ENCODE measurements around the gene EML4.

The EML4 gene

DNA sequence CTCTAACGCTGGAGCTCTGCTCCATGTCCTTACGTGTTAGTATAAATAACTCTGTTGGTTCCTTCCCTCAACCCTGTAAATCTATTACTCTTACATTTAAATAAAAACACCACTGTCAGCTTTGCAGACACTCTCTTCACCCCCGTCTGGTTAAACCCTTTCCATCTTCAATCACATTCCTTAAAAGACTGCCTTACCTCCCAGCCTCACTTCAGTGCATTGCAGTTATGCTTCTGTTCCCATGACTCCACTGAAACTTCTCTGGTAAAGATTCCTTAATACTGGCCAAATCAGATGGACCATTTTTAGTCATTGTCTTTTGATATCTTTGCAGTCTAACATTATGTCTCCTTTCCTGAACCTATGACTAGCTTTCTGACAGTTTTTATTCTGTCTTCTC lies 61.7 kb downstream of the EML4 start:
- H3K27ac ChIP-seq: no peak overlapping the region
- TF ChIP-seq, protein P1, sequence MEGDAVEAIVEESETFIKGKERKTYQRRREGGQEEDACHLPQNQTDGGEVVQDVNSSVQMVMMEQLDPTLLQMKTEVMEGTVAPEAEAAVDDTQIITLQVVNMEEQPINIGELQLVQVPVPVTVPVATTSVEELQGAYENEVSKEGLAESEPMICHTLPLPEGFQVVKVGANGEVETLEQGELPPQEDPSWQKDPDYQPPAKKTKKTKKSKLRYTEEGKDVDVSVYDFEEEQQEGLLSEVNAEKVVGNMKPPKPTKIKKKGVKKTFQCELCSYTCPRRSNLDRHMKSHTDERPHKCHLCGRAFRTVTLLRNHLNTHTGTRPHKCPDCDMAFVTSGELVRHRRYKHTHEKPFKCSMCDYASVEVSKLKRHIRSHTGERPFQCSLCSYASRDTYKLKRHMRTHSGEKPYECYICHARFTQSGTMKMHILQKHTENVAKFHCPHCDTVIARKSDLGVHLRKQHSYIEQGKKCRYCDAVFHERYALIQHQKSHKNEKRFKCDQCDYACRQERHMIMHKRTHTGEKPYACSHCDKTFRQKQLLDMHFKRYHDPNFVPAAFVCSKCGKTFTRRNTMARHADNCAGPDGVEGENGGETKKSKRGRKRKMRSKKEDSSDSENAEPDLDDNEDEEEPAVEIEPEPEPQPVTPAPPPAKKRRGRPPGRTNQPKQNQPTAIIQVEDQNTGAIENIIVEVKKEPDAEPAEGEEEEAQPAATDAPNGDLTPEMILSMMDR (conservative IDR thresholded peaks at IDR 0.05): no peak
- no peak for TF ChIP-seq ZFX (IDR thresholded peaks at IDR 0.05)

DNA sequence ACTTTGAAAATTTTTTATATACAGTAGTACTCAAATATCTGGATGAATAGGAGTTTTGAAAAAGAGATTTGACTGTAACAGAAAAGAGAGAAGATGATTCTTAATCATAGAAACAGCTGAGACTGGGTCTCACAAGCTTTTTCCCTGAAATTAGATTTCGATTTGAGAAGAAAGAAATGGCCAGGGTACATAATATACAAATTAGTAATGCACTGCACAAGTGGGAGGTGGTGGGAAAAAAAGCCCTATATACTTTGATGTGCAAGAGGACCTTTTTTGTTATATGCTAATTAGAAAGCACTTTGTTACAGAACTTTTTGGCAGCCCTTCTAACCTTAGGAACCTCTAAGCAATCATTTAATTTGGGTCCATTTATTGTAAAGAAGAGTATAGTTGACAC lies 62.9 kb downstream of the EML4 start:
- no peak for TF ChIP-seq ZFX (IDR thresholded peaks at IDR 0.05)
- TF ChIP-seq, protein P1 (conservative IDR thresholded peaks at IDR 0.05): no peak
- H3K27ac ChIP-seq: no peak overlapping the region

DNA sequence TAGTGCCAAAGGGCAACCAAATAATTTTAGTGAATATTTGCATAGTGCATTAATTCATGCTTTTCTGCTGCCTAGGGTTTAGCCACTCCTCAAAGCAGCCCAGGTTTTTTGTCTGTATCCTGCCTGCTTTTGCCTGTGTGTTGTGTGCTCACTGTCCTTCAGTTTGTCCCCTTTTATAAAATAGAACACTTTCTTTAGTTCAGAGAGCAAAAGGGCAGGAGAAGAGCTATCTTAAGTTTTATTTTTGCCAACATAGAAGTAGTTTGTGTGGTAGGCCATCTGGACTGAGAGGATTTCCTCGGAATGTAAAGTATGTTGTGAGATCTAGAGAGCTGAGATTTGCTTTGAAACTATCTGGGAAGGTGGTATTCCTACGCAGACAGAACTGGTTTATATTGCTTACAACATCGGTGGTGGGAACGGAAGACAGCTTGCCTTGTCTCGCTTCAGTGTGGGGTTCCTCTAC lies 64.9 kb downstream of the EML4 start:
- TF ChIP-seq ZFX (IDR thresholded peaks at IDR 0.05): no peak
- TF ChIP-seq, protein P1 (conservative IDR thresholded peaks at IDR 0.05): no peak
- H3K27ac ChIP-seq: no peak overlapping the region

DNA sequence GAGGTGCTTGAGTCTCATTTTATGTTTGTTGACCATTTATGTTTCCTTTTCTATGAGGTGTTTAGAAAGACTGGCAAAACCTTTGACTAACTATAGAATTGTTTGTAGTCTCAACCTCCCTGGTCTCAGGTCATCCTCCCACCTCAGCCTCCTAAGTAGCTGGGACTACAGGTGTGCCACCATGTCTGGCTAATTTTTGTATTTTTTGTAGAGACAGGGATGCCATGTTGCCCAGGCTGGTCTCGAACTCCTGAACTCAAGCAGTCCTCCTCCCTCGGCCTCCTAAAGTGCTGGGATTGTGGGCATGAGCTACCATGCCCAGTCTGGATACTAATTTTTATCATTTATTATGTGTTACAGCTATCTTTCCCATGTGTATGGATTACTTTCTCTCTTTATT lies 67.8 kb downstream of the EML4 start:
- no peak overlapping the region for H3K27ac ChIP-seq
- TF ChIP-seq, protein P1 (conservative IDR thresholded peaks at IDR 0.05): no peak
- no peak for TF ChIP-seq ZFX (IDR thresholded peaks at IDR 0.05)

DNA sequence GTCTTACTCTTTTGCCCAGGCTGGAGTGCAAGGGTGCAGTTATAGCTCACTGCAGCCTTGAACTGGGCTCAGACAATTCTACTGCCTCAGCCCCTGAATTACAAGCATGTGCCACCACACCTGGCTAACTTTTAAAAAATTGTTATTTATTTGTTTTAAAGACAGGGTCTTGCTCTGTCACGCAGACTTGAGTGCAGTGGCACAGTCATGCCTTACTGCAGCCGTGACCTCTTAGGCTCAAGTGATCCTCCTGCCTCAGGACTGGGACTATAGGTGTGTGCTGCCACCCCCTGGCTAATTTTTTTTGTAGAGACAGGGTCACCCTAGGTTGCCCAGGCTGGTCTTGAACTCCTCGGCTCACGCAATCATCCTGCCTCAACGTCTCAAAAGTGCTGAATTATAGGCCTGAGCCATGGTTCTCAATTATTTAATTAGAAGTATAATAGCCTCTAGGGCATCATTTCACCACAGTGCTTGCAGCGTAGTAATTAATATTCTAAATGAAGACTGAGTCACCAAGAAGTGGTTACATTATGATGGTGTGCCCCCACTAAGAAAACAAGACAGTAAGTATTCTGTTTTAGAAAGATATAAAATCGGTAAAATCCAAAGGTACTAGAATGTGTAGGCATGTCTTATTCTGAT lies 69.6 kb downstream of the EML4 start:
- no peak for TF ChIP-seq ZFX (IDR thresholded peaks at IDR 0.05)
- TF ChIP-seq, protein P1 (conservative IDR thresholded peaks at IDR 0.05): peak; percentile 43
- no peak overlapping the region for H3K27ac ChIP-seq

DNA sequence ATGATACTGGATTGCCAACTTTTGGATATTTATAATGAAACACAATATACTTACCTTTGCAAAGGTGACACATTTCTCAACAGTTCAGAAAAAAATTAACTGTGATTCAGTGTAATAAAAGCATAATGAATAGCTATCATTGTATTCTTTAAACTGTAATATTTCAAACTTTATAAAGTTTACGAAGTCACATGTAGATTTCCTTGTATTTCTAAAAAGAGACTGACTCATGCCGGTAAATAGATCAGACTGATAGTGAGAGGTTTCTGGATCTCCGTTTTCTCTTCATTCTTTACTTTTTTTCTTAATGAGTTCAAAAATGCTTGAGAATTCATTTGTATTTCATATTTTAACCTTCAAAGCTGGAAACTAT lies 70.1 kb downstream of the EML4 start:
- no peak for TF ChIP-seq ZFX (IDR thresholded peaks at IDR 0.05)
- TF ChIP-seq, protein P1 (conservative IDR thresholded peaks at IDR 0.05): no peak

DNA sequence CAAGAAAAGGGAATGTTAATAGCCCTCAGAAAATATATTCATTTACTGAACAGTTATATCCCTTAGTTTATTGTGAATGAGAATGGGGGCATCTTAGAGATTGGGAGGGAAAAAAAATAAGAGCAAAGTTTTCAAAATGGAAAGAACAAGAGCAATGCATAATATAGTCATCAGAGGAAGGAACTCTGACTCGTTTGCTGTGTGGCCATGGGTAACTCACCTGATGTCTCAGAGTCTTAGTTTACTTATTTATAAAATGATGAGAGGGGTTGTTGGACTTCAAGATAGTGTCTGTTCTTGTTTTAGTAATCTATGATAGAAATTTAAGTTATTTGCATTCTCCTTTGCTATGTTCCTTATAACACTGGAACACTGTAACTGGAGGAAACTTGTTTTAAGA lies 70.7 kb downstream of the EML4 start:
- TF ChIP-seq ZFX (IDR thresholded peaks at IDR 0.05): no peak
- TF ChIP-seq, protein P1 (conservative IDR thresholded peaks at IDR 0.05): no peak

More for the DNA sequence above, 70.1 kb downstream of the EML4 start:
- H3K27ac ChIP-seq: no peak overlapping the region

More for the DNA sequence above, 70.7 kb downstream of the EML4 start:
- no peak overlapping the region for H3K27ac ChIP-seq
